ENCODE data around the gene DBN1.
A peak's percentile ranks its signal among the peaks of the same experiment; 100 is the strongest.

Gene DBN1

GRCh38 chr5:177452688-177453638 is 20.5 kb downstream of the DBN1 start:
- no peaks in the 10 kb centered on the region for H3K9me3 Mint-ChIP-seq
- H3K27ac Mint-ChIP-seq, result no peak overlapping the region
- no peak for DNase-seq
- H3K27me3 Mint-ChIP-seq, result no peaks in the 10 kb centered on the region
- H3K4me1 Mint-ChIP-seq, result peaks cover 39% of the 10 kb centered on the region
- H3K36me3 Mint-ChIP-seq (ENCODE audit: low read depth), result peaks cover 6% of the 10 kb centered on the region
- no peak overlapping the region for H3K4me3 Mint-ChIP-seq
- no peak for ATAC-seq

DNA sequence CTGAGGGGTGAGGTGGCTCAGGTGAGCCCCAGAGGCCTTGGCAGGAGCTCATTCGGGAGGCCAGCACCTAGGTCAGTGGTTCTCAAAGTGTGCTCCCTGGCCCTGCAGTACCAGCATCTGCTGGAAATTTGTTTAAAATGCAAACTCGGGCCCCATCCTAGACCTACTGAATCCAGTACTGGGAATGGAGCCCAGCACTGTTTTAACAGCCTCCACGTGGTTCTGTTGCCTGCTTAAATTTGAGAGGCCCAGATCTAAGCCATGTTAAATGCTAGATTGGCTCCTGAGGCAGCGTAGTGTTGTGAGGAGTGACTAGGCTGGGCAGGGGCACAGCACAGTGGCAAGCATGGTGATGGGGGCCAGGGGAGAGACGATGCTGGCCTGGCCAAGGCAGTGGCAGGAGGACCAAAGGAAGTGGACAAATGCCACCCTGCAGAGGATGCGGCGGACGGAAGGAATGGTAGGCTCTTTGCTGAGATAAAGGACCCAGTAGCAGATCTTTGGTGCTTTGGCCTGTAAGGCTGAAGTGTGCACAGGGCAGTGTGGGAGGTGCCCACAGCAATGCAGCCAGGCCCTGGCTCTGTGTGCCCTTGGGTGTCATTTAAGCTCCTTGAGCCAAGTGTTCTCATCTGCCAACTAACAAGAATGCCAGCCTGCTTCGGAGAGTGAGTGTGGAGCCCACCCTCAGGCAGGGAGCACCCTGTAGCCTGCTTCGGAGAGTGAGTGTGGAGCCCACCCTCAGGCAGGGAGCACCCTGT is 22.6 kb downstream of the DBN1 start:
- Mint-ChIP-seq H3K36me3 (ENCODE audit: low read depth) (no peaks in the 10 kb centered on the region), H3K27me3 (no peaks in the 10 kb centered on the region), H3K9me3 (no peaks in the 10 kb centered on the region), H3K4me1 (peaks cover 39% of the 10 kb centered on the region), H3K27ac (no peak overlapping the region), H3K4me3 (no peak overlapping the region)
- DNase-seq, result no peak
- no peak for ATAC-seq

DNA sequence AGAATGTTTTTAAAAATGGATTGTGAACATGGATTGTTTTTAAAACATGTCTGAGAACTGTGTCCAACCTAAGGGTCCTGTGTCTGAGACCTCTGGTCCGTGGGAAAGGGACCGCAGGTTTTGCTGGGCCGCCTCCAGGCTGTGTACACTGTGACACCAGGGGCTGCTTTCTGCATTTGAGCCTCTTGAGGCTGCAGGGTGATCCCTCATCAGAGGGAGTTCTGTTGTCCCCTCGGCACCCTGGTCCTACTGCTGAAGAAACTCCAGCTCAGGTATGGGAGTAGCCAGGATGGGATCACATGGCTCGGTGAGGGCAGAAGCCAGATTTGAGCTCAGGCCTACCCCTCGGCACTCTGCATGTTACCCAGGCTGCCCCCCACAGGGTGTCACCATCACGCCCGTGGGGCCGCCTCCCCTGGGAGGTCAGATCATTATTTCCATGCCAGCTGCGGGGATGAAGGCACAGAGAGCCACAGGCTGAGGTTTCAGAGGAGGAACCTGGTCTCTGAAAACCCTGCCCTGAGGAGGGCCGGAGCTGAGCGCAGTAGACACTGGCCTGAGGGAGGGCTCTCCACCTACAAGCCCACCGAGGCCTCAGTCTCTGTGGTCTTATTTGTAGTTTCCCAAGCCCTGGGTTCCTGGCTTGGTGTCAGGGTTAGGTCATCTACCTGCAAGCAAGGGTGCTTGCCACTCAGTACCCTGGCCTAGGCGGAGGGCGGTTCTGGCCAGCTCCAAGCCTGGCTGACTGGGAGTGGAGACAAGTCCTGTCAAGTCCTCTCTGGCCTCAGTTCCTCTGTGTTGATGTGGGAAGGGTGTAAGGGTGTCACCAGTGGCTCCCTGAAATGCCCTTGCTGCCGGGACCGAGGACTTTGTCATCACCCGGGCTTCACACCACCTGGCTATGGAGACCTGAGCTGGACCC is 24.0 kb downstream of the DBN1 start:
- Mint-ChIP-seq H3K4me3 (peak overlapping the region; percentile 73), H3K4me1 (peaks cover 54% of the 10 kb centered on the region), H3K9me3 (no peaks in the 10 kb centered on the region), H3K27me3 (no peaks in the 10 kb centered on the region), H3K27ac (no peak overlapping the region), H3K36me3 (ENCODE audit: low read depth) (no peaks in the 10 kb centered on the region)
- ATAC-seq (no peak), DNase-seq (no peak)

DNA sequence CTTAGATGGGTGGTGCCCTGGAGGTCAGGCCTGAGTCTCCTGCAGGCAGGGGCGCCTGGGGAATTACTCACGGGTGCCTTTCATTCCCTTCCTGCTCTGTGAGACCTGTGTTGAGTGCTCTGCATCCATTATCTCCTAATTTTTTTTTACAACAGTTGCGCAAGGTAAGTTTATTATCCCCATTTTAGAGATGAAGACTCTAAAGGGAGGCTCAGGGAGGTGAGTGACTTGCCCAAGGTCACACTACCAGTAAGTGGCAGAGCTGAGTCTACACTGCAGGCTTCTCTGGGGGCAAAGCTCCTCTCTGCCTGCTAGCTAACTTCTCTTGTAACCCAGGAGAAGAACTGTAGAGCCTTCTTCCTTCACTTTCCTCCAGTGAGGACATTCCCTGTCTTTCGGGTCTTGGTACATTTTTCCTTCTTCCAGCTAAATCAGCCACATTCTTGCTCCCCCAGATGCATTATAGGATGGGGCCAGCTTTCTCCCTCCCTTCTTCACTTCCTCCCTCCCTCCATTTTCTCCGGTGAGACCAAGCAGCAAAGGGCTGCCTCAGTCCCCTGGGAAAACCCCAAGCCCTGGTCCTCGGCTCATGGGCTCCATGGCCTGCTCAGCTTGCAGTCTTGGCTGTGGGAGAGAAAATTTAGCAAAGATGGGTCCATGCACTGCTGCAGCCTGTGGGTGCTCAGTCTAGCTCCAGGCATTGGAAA is 25.0 kb downstream of the DBN1 start:
- DNase-seq, result no peak
- Mint-ChIP-seq H3K4me3 (peak overlapping the region; percentile 73), H3K27ac (peak overlapping the region; percentile 75), H3K27me3 (no peaks in the 10 kb centered on the region), H3K4me1 (peaks cover 58% of the 10 kb centered on the region), H3K36me3 (ENCODE audit: low read depth) (peaks cover 2% of the 10 kb centered on the region), H3K9me3 (no peaks in the 10 kb centered on the region)
- ATAC-seq, result no peak

- peak overlapping the region; percentile 75 for H3K27ac Mint-ChIP-seq
- peaks cover 56% of the 10 kb centered on the region for H3K4me1 Mint-ChIP-seq
Observed at GRCh38 chr5:177447611-177448243, 25.7 kb downstream of the DBN1 start.

GRCh38 chr5:177447066-177447610 is 26.3 kb downstream of the DBN1 start:
- Mint-ChIP-seq H3K4me3 (peak overlapping the region; percentile 73), H3K9me3 (no peaks in the 10 kb centered on the region), H3K4me1 (peaks cover 54% of the 10 kb centered on the region), H3K27ac (no peak overlapping the region), H3K36me3 (ENCODE audit: low read depth) (peaks cover 4% of the 10 kb centered on the region), H3K27me3 (no peaks in the 10 kb centered on the region)
- peak; percentile 73 for DNase-seq
- ATAC-seq, result peak; percentile 8

More at GRCh38 chr5:177447611-177448243, 25.7 kb downstream of the DBN1 start:
- ATAC-seq (peak; percentile 6), DNase-seq (peak; percentile 53)
- Mint-ChIP-seq H3K27me3 (no peaks in the 10 kb centered on the region), H3K9me3 (no peaks in the 10 kb centered on the region), H3K36me3 (ENCODE audit: low read depth) (peaks cover 2% of the 10 kb centered on the region), H3K4me3 (peak overlapping the region; percentile 73)

- H3K4me3 Mint-ChIP-seq, result peak within 1 kb of the TSS; percentile 73
- ATAC-seq (peak; percentile 51), DNase-seq (peak; percentile 80)
- no peaks in the 10 kb centered on the region for H3K27me3 Mint-ChIP-seq
- peak within 1 kb of the TSS; percentile 79 for H3K27ac Mint-ChIP-seq
- peaks cover 54% of the 10 kb centered on the region for H3K4me1 Mint-ChIP-seq
- peaks cover 5% of the 10 kb centered on the region for H3K36me3 Mint-ChIP-seq (ENCODE audit: low read depth)
- H3K9me3 Mint-ChIP-seq, result no peaks in the 10 kb centered on the region
Observed at GRCh38 chr5:177446200-177447065, 27.0 kb downstream of the DBN1 start, which contains the start of gene PRR7. Gene PRR7 (plus strand): TSS chr5:177446814. CDS start chr5:177455068, 8,254 bp downstream.

DNA sequence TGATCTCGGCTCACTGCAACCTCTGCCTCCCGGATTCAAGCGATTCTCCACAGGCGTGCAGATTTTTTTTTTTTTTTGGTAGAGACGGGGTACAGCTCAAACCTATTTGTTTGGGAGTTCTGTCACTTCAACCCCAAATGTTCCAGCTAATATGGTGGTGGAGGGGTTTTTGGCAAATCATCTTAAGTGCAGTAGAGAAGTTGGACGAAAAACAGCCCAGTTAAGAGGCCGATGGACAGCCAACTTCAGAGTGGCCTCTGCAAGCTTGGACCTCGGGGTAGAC is 27.6 kb downstream of the DBN1 start:
- no peaks in the 10 kb centered on the region for H3K27me3 Mint-ChIP-seq
- DNase-seq, result no peak
- no peak for ATAC-seq
- peak overlapping the region; percentile 79 for H3K27ac Mint-ChIP-seq
- H3K4me1 Mint-ChIP-seq, result peaks cover 54% of the 10 kb centered on the region
- peak overlapping the region; percentile 71 for H3K4me3 Mint-ChIP-seq
- H3K36me3 Mint-ChIP-seq (ENCODE audit: low read depth), result peaks cover 7% of the 10 kb centered on the region
- H3K9me3 Mint-ChIP-seq, result no peaks in the 10 kb centered on the region

- Mint-ChIP-seq H3K27me3 (no peaks in the 10 kb centered on the region), H3K36me3 (ENCODE audit: low read depth) (peaks cover 9% of the 10 kb centered on the region), H3K4me1 (peaks cover 59% of the 10 kb centered on the region), H3K9me3 (no peaks in the 10 kb centered on the region), H3K27ac (peak overlapping the region; percentile 79), H3K4me3 (peak overlapping the region; percentile 71)
- DNase-seq (no peak), ATAC-seq (no peak)
Observed at GRCh38 chr5:177445052-177445916, 28.1 kb downstream of the DBN1 start.

DNA sequence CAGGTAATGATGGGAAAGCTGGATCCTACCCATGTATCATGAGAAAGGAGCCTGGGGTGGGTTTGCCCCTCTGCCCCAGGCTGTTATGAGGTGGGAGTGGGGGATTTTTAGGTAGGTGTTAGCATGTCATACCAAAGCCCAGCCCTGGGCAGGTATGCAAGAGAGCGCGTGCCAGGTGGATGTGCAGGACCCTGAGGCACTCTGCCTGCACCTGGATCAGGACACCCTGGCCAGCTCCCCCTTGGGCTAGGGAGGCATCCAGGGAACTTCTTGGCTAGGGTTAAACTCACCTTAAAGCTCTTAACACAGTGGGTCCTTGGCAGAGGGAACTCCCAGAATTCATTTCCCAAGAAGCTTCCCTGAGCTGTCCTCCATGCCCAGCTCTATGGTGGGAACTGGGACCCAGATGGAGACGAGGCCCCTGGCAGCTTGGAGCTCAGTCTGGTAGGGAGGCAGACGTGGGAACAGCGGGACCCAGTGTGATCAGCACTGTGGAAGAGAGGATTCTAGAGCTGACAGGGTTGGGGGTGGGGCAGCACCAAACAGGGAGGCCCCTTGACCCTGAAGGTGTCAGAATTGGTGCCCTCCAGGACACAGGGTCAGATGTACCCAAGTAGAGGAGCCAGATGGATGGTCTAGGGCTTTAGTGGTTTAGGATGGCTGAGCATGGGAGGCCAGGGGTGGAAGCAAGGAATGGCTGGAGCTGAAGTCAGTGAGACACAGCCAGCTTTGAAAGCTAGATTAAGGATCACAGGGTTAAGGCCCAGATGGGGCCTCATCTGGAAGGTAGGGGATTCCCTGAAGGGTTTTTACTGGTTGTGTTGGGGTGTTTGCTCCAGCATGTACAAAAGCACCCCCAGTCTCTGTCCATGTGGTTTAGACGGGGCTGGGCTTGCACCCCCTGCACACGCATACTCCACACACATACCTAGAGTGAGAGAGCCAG is 29.1 kb downstream of the DBN1 start:
- no peak for ATAC-seq
- Mint-ChIP-seq H3K9me3 (no peaks in the 10 kb centered on the region), H3K4me1 (peaks cover 68% of the 10 kb centered on the region), H3K4me3 (peak overlapping the region; percentile 71), H3K27ac (peak overlapping the region; percentile 49), H3K27me3 (no peaks in the 10 kb centered on the region), H3K36me3 (ENCODE audit: low read depth) (peaks cover 16% of the 10 kb centered on the region)
- no peak for DNase-seq
